ENCODE measurements around the gene CDON.

- TF ChIP-seq CTCF (IDR thresholded peaks at IDR 0.05; ENCODE audit: insufficient read depth, low read length) (peak; percentile 25), POLR2AphosphoS5 (IDR thresholded peaks at IDR 0.05; ENCODE audit: low read depth) (no peak), REST (IDR thresholded peaks at IDR 0.05; ENCODE audit: insufficient replicate concordance, low read depth) (no peak)
Observed at GRCh38 chr11:125941619-125942611, 120.8 kb downstream of the CDON start.

Measured in HL-60 (cell line).